GM10266 (cell line): ENCODE results near the gene TBPL1.

Source experiments
- DNase-seq: peaks from one replicate; pipeline ENCODE4 v3.0.0; 2012; ENCODE audit errors: extremely low spot score
- TF ChIP-seq, protein P1 (sequence below): IDR thresholded peaks from 2 replicates; pipeline ENCODE4 v1.5.1; 2012; ENCODE audit warnings: mild to moderate bottlenecking, low read depth; ENCODE audit not compliant: control insufficient read depth, insufficient read depth; ENCODE audit errors: missing control alignments

TBPL1 gene

DNA sequence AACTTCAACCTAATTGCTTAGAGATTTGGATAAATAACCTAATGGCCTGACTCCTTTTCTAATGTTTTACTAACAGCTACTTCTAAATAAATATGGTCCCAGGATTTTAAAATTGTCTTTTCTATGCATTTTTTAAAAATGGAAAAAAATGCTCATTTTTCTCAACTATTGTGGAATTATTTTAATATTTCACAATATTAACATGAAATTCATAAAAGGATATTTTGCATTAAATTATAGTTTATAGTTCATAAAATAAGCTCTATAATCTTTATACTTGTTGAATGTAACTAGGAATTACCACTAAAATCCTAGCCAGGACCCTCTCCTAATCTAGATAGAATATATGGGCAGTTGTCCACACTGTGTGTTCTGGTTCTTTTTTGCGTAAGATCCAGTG is 37.3 kb downstream of the TBPL1 start:
- no peak for DNase-seq
- TF ChIP-seq, protein P1, sequence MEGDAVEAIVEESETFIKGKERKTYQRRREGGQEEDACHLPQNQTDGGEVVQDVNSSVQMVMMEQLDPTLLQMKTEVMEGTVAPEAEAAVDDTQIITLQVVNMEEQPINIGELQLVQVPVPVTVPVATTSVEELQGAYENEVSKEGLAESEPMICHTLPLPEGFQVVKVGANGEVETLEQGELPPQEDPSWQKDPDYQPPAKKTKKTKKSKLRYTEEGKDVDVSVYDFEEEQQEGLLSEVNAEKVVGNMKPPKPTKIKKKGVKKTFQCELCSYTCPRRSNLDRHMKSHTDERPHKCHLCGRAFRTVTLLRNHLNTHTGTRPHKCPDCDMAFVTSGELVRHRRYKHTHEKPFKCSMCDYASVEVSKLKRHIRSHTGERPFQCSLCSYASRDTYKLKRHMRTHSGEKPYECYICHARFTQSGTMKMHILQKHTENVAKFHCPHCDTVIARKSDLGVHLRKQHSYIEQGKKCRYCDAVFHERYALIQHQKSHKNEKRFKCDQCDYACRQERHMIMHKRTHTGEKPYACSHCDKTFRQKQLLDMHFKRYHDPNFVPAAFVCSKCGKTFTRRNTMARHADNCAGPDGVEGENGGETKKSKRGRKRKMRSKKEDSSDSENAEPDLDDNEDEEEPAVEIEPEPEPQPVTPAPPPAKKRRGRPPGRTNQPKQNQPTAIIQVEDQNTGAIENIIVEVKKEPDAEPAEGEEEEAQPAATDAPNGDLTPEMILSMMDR = no peak

DNA sequence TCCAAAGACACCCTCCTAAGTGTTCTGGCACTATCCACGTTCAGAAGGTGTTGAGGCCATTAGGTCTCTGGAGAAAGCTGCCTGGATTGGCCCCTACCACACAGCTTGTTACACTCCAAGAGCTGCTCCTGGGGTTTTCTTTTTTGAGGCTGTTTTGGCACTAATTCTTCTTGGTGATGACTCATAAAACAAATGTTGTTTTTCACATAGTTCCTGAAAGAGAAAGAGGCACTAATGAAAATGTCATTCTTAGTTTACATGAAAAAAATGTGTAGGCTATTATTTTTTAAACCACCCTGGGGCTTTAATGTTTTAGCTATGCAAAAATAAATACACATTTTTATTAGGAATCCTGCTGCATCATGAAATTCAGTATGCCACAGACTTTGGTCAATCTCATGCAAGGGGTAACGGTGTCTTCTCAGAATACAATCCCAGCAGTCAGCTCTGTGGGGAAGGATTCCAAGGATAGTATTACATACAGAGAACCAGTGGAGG is 38.1 kb downstream of the TBPL1 start:
- DNase-seq = no peak

DNA sequence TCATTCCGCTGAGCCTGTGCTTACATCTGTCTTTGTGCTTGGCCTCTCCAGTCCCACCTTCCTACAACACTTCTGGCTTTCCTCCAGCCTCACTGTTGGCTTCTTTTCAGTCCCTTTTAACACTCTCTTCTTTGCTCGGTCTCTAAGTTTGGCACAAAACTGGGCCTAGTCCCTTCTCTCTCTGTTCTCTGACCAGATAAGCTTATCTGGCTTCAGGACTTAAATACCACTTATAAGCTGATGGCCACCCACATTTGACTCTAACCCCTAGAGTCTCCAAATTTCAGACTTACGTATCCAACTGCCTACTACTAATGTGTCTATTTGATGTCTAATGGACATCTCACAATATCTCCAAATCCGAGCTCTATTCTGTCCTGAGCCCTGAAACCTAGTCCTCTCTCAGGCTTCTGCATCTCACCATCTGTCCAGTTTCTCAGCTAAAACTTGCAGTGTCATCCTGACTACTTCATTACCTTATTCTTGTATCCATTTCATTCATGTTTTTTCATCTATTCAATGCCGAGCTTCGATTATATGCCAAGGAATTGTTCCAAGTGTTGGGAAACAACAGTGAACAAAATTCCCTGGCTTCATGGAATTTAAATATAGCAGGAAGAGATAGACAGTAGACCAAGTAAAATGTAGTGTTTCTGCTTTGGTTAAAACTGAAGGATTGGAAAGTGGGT is 40.1 kb downstream of the TBPL1 start:
- TF ChIP-seq, protein P1 = no peak
- DNase-seq = no peak

More for the DNA sequence above, 38.1 kb downstream of the TBPL1 start:
- TF ChIP-seq, protein P1 = no peak

DNA sequence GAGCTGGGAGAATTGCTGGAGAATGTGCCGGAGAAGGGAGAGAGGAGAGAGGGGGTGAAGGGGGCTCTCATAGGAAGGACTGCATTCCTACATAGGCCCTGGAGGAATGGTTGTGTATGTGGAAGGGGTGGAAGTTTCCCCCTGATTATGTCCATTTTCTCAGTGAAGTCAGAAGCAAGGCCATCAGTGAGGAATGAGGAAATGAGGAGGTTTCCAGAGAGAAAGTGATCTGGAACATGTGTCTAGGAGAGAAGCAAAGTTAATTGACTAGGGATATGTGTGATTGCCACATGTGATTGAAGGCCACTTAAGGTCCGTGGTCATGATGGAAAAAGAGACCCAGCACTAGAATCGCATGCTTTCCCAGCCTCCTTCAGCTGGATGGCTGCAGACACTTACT is 42.3 kb downstream of the TBPL1 start:
- DNase-seq = no peak
- TF ChIP-seq, protein P1 = no peak

DNA sequence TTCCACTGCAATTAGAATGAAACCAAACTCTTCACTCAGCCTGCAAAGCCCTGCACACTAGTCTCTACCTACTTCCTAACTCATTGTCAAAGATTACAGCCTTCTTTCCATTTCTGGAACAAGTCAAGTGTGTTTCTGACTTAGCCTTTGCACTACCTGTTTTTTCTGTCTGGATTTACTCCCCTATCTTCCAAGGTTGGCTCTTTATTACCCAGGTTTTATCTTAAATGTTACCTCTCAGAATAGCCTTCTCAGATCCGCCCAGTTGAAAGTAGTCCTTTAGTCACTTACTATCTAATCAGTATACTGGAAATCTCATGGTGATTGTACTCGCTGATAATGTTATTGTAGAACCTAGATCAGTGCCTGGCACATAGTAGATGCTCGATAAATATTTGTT is 42.7 kb downstream of the TBPL1 start:
- DNase-seq = no peak
- TF ChIP-seq, protein P1 = no peak

DNA sequence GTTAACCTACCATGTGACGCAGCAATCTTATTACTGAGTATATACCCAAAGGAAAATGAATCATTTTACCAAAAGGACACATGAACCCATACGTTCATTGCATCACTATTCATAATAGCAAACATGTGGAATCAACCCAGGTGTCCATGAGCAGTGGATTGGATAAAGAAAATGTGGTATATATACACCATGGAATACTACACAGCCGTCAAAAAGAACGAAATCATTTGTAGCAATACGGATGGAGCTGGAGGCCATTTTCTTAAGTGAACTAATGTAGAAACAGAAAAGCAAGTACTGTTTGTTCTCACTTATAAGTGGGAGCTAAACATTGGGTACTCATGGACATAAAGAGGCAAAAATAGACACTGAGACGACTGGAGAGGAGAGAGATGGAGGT is 44.2 kb downstream of the TBPL1 start:
- no peak for DNase-seq
- TF ChIP-seq, protein P1 = no peak

DNA sequence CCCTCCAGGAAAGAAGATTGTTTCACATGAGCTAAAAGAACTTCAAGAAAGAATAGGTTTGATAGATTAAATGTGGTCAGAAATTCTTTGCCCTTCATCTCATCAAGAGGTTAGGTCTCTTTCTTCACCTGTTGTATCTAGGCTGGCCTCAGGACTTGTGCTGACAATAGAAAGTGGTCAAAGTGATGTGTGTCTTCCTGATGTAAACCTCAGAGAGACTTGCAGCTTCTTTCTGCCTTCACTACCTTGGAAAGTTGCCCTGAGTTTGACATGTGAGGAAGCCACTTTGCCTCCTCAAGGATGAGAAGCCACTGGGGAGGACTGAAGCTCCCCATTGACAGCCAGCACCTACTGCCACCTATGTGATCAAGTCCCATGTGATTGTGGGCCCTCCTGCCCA is 46.3 kb downstream of the TBPL1 start:
- no peak for DNase-seq
- TF ChIP-seq, protein P1 = no peak
